GM19099 (cell line): ENCODE results near the gene KRT34.

Experiments used
- POLR2A ChIP-seq: IDR thresholded peaks from 3 replicates; pipeline ENCODE4 v1.6.1; 2011; ENCODE audit warnings: low read depth; ENCODE audit not compliant: insufficient read length; ENCODE audit errors: extremely low read depth

The KRT34 gene

GRCh38 chr17:41413353-41413957 lies 31.3 kb upstream of the KRT34 start:
- no peak for TF ChIP-seq POLR2A

- TF ChIP-seq POLR2A: no peak
Measured at GRCh38 chr17:41411072-41411840, 29.1 kb upstream of the KRT34 start.

- no peak for TF ChIP-seq POLR2A
Measured at GRCh38 chr17:41407226-41407625, 25.1 kb upstream of the KRT34 start.

DNA sequence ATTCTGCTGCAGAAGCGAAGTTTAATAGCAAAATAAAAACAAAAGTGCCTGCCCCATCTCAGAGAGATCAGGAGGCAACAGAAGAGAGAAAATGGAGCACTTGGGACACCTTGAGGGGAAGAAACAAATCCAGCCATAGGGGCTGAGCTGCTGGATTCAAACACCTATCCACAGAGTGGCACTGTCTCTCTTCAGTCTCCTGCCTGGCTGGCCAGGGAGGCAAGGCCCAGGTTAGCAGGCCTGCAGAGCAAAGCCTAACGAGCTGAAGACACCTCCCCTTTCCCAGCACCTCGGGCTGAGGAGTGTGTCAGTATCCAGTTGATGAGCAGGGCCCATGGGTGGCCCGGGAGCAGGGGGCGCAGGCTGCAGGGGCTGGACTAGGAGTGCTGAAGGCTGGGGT lies 24.1 kb upstream of the KRT34 start:
- no peak for TF ChIP-seq POLR2A

DNA sequence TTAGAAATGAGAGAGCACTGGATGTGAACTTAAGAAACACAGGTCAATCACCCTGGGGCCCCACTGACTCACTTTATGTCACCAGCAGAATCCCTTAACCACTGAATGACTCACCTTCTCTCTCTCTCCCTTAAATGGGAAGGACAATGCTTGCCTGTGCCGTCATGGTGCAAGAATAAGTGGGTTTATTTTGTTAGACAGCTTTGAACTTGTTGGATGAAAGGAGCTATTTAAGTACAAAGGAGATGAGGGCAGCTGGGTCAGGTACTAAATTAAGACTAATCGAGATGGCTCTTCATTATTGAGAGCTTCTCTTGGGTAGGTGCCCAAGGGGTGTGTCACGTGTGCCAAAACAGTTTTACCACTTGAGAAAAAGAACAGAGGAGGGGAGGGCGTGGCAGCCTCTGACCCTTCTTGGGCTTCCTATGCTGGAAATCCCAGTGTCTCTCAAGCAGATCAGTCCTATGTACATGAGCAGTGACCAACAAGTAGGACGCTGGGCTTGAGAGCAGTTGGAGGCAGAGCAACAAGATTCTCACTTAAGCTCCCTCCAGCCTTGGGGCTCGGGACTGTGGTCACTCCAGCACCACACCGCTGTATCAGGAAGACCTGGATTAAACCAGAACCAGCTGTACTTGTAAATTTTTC lies 22.0 kb upstream of the KRT34 start:
- no peak for TF ChIP-seq POLR2A

- TF ChIP-seq POLR2A: no peak
Measured at GRCh38 chr17:41403404-41404023, 21.4 kb upstream of the KRT34 start.

- no peak for TF ChIP-seq POLR2A
Measured at GRCh38 chr17:41402161-41402560, 20.1 kb upstream of the KRT34 start.

DNA sequence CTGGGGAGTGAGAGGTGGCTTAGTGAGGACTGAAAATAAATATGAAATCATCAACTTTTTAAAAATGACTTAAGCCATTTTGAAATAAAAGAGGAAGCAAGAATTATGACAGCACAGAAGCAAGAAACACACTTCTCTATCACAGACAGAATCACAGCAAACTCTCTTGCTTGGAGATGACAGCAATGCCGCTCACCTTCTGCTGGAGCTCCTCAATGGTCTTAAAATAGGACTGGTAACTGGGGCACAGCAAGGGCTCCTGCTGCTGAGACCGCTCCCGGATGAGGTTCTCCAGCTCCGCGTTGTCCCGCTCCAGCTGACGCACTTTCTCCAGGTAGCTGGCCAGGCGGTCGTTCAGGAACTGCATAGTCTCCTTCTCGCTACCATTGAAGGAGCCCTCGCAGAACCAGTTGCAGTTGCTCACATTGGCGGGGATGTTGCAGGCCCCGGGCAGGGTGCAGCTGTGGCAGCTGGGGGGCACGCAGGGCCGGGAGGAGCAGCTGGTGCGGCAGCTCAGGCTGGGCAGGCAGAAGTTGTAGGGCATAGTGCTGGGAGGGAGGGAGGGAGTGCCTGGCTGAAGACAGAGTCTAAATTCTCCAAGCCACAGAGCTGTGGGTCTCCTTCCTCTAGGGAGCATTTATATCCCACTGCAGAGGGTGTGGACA lies 15.0 kb upstream of the KRT34 start, which contains the start of gene KRT31:
Gene KRT31 (minus strand): TSS at position 613 of the 665 bp plus-strand sequence. CDS start 69 bp downstream, at position 544.
- no peak for TF ChIP-seq POLR2A

- no peak for TF ChIP-seq POLR2A
Measured at GRCh38 chr17:41396340-41396739, 14.2 kb upstream of the KRT34 start.

DNA sequence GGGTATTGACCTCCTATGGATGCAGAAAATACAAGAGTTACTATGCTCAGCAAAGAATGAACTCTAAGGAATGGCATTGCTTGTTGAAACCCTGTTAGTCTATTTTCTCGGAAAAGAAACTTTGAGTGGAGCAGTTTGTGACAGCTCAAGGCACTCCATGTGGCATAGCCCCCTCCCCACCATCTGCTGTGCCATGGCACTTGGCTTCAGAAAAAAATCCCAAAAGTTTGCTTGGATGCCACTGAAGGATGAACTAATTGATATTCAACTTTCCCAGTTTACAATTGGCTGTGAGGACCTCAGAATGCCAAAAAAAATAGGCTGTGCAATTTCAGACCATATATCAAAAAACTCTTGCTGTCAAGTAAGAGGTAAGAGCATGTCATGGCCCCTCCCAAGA lies 13.5 kb upstream of the KRT34 start:
- TF ChIP-seq POLR2A: no peak

- no peak for TF ChIP-seq POLR2A
Measured at GRCh38 chr17:41394254-41394996, 12.3 kb upstream of the KRT34 start.

DNA sequence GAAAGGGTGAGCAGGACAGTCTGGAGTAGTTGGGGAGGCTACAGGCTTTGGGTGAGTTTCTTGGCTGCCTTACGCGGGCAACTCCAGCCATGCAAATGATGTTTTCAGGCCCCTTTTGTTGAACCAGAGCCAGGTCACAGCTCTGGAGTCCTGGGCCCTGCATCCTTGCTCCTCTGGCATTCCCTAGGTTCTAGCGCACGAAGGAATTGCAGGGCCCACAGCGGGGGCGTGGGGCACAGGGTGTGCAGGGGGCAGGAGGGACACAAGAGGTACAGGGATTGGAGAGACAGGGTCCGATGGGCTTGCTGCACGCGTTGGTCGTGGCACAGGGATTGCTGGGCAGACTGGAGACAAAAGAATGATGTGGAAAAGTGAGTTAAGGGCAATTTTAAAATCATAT lies 11.7 kb upstream of the KRT34 start:
- TF ChIP-seq POLR2A: no peak

- no peak for TF ChIP-seq POLR2A
Measured at GRCh38 chr17:41393294-41393693, 11.2 kb upstream of the KRT34 start.

- TF ChIP-seq POLR2A: no peak
Measured at GRCh38 chr17:41392278-41392677, 10.2 kb upstream of the KRT34 start.
